GM18951 (cell line): Measurements from ENCODE around the gene TRAK1.

Source experiments
- POLR2A ChIP-seq: IDR thresholded peaks from 4 replicates; pipeline ENCODE4 v1.6.1; 2011; ENCODE audit warnings: mild to moderate bottlenecking; ENCODE audit not compliant: insufficient read length, insufficient read depth; ENCODE audit errors: extremely low read depth
- in situ Hi-C: fragments of 300-500 bp; cut with MboI; formaldehyde crosslinking; loops from one replicate; pipeline ENCODE4 v1.12.0; 2022; ENCODE audit warnings: low sequenced_read_pairs, mixed read lengths, inconsistent platforms; ENCODE audit not compliant: unreplicated experiment

The TRAK1 gene

DNA sequence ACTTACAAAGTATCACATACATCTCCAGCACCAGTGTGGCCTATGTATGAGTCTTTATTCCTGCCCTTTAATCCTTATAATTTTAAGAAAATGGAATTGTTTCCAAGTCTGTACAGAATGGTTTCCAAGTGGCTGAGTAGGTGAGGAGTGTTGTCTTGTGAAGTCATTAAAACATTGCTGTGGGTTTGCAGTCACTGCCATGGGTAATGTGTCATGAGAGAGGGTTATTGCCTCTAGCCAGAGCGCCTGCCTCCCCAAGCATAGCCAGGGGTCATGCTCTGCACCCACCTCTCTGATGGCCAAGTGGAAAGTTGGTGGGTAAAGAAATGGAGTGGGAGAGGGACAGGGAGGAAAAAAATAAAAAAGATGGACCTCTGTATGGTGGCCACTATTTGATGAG lies 25.3 kb downstream of the TRAK1 start:
- TF ChIP-seq POLR2A, result no peak
- in situ Hi-C loops, result loop anchor here (10.0 kb wide), 1 partner anchor 108 kb away; no protein-coding TSS in a partner anchor

- in situ Hi-C loops, result loop anchor here (10.0 kb wide), 1 partner anchor 107 kb away; no protein-coding TSS in a partner anchor
- TF ChIP-seq POLR2A, result no peak
These were observed 26.2 kb downstream of the TRAK1 start for GRCh38 chr3:42117175-42118008.

DNA sequence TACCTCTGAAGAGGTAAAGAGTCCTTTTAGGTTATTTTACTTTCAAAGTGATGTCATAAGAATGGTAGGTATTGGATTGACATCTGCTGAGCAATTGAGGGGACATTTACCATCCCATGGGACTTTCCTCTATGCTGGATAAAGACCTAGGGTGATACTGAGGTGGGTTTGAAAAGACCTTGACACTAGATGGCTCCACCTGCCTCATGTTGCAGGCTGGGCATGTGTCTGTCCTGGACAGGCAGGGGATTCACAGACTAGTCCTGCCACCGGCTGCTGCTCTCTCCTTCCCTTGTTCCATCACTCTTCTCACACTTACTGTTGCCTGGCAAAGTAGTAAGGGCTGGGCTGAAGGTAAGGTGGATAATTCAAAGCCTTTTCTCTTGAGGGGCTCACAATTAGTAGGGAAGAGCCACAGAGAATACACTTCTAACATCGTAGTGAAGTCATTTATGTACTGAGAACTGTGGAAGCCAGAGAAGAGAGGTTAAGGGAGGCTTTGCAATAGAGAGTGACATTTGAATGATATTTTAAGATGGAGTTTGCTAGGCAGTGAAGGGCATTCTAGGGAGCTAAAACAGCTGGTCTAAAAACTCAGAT lies 27.7 kb downstream of the TRAK1 start:
- in situ Hi-C loops, result loop anchor here (10.0 kb wide), 1 partner anchor 106 kb away; no protein-coding TSS in a partner anchor
- no peak for TF ChIP-seq POLR2A

GRCh38 chr3:42119561-42120355 lies 28.6 kb downstream of the TRAK1 start:
- in situ Hi-C loops, result loop anchor here (10.0 kb wide), 1 partner anchor 105 kb away; no protein-coding TSS in a partner anchor
- TF ChIP-seq POLR2A, result no peak

DNA sequence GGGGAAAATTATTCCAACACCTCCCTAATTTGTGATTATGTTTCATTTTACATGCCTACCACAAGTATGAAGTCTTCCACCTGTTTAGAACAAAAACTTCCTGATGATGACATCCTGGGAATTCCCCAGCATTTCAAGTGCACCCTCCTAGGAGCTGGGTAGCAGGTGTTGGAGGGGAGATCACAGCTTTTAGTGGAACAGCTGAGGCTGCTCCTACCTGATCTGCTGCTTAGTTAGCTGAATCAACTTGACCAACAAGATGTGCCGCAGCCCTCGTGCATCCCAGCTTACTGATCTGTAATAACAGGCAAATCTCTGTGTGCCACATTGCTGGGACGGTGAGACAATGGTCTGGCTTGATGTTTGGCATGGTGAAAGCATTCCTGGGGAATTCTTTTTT lies 29.7 kb downstream of the TRAK1 start:
- TF ChIP-seq POLR2A, result no peak
- in situ Hi-C loops, result no loop called here

DNA sequence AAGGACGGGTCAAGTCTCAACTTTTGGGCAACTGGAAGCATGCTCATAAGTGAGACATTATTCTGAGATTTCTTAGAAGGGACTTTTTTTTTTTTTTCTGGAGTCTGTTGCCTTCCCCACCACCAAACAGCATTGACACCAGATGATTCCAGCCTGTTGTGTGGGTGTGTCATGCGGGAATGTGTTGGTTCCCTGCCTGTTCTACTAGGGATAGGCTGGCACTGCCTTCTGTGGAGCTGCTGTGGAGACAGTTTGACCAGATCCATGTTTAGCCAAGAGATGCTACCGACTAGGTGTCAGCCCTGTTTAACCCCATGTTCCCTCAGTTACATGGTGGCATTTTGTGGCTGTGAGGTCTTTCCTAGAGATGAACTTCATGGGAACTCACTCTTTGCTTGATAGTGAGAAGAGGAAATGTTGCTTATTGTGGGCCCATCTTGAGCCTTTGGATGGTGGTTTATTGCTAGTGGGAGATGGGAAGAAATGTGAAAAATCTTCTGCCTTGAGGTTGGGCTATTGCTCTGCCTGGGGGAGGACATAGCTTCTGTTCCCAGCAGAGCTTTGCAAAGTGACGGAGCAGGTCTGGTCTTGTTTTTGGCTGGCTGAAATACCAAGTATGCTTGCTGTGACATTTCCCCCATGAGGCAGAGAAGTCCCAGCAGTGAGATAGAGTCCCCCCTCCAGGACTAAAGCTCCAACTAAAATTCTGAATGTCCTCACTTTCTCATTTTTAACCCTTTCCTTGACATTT lies 31.3 kb downstream of the TRAK1 start:
- in situ Hi-C loops, result no loop called here
- TF ChIP-seq POLR2A, result no peak

DNA sequence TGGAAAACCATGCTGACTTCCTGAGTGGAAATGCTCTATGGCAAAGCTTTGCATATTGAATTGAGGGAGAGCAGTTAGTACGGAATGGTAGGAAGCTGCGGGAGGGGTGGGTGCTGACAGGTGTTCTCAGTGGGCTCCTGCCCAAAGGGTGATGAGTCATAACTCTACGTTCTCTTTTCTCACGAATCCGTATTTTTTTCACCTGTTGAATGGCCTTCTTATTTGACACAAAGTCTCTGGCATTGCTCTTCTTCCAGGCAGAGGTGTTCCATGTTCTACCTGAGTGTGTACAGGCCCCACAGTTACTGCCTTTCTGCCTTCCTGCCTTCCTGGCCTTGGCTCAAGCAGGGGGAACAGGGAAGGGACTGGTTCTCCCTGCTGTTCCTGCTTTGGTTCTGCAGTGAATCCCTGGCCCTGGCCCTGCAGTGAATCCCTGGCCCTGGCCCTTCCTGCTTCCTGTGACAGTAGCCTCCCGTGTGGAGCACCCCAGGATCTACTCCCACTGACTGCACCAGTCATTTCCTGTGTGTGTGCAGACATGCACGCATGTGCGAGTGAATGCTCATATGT lies 31.9 kb downstream of the TRAK1 start:
- in situ Hi-C loops, result no loop called here
- TF ChIP-seq POLR2A, result no peak

- TF ChIP-seq POLR2A, result no peak
- in situ Hi-C loops, result no loop called here
These were observed 32.9 kb downstream of the TRAK1 start for GRCh38 chr3:42123824-42124658.

DNA sequence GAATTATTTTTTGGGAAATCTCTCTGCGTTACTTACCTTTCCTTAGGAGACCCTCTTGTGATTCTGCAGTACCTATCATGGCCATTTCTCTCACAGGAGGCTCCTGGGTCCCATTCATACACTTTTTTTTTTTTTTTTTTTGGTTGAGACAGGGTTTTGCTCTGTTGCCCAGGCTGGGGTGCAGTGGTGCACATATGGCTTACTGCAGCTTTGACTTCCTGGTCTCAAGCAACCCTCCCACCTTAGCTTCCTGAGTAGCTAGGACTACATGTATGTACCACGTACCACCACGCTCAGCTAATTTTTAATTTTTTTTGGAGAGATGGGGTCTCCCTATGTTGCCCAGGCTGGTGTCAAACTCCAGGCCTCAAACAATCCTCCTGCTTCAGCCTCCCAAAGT lies 36.1 kb downstream of the TRAK1 start:
- no peak for TF ChIP-seq POLR2A
- in situ Hi-C loops, result no loop called here

DNA sequence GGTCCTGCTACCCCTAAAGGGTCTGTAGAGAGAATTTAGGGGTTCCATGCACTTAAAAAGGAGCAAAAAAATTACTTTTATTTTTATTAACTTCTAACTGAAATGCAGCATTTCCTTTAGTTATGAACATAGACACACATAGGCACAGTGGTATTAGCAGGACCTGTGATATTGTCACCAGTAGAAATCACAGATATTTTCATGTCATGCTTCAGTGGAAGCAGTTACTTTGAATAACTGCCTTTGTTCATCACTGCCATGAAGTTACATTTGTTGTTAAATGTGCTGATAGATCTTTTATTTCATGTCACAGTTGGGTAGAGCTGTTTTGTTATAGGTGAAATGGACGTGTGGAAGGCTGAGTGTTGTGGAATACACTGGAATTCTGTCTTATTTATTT lies 37.4 kb downstream of the TRAK1 start:
- in situ Hi-C loops, result no loop called here
- TF ChIP-seq POLR2A, result no peak

DNA sequence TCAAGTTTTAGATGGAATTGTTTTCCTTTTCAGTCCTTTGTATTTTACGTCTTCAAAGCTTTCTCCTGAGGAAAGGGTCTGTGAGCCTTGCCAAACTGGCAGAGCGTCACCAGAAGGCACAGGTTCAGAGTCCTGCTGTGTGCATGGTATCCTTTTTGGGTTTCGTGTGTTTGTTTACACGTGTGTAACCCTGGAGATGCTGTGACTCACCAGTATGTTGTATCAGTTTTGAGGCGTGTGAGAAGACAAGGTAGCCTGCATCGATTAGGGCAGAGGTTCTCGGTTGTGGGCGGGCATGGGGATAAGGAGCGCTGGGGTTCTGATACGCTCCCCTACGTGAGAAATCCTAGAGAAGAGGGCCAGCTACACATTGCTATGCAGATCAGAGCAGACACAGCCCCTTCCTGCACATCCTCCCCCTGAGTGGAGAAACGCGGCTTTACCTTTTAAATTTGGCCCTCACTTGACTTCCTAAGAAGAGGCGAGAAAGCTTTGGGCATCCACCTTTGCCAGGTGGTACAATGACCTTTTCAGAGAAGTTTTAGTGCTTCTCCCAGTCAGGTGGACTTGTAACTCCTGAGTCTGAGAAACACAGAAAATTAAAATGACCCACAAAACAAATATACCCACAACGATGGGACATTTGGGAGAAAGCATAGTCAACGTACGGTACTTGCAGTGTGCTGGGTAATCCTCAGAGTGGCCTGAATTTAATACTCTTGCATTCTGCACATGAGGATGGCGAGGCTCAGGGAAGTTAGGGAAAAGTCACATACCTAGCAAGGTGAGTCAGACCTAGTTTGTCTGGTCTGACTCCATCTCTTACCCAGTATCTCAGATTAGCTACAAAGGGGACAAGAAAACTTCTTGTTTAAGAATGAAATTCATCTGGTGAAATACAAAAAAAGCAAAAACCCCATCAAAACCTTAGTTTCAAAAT lies 38.1 kb downstream of the TRAK1 start:
- TF ChIP-seq POLR2A, result no peak
- in situ Hi-C loops, result no loop called here

DNA sequence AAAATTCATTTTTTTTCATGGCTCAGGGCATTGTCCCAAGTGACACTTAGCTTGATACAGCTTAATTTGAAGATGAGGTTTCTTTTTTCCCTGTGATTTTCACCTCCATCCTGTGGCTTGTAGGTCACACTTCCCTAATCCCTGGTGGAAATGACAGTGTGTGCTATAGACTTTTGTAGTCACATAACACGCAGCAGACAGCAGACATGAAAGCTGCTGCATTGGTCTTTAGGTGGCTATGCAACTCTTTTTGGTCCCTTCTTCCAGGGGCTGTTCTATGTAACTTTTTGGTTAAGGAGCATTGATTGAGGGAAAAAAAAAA lies 38.8 kb downstream of the TRAK1 start:
- in situ Hi-C loops, result no loop called here
- TF ChIP-seq POLR2A, result no peak
